H9 (cell line): ENCODE measurements around the gene NMS. TPM values are rescaled to one million over a fixed set of nuclear protein-coding genes. Genes with fewer than 3 reads are reported as not detected.

ENCODE experiments used
- DNase-seq: peaks from one replicate; pipeline ENCODE4 v3.0.0-alpha.2; 2017
- H2AFZ ChIP-seq: one replicate; pipeline ENCODE4 v1.6.1; 2013; ENCODE audit warnings: mild to moderate bottlenecking, low read length, control low read depth, moderate library complexity
- H2AK5ac ChIP-seq: 2 replicates; pipeline ENCODE4 v1.6.1; 2013; ENCODE audit warnings: low read length, control low read depth, mixed read lengths; ENCODE audit not compliant: insufficient read length
- H2BK120ac ChIP-seq: one replicate; pipeline ENCODE4 v1.6.1; 2013; ENCODE audit warnings: low read depth, mild to moderate bottlenecking, low read length, control low read depth, inconsistent platforms; ENCODE audit not compliant: poor library complexity, severe bottlenecking
- H2BK12ac ChIP-seq: 2 replicates; pipeline ENCODE4 v1.6.1; 2013; ENCODE audit warnings: low read length, control low read depth, mixed read lengths, low read depth; ENCODE audit not compliant: insufficient read length
- H2BK15ac ChIP-seq: 2 replicates; pipeline ENCODE4 v1.6.1; 2013; ENCODE audit warnings: low read depth, low read length, control low read depth
- H2BK20ac ChIP-seq: one replicate; pipeline ENCODE4 v1.6.1; 2013; ENCODE audit warnings: low read depth, mild to moderate bottlenecking, low read length, control low read depth, inconsistent platforms; ENCODE audit not compliant: poor library complexity, severe bottlenecking
- H2BK5ac ChIP-seq: 2 replicates; pipeline ENCODE4 v1.6.1; 2013; ENCODE audit warnings: low read length, control low read depth, mixed read lengths; ENCODE audit not compliant: insufficient read length
- H3K14ac ChIP-seq: 2 replicates; pipeline ENCODE4 v1.6.1; 2013; ENCODE audit warnings: low read length, control low read depth; ENCODE audit not compliant: insufficient read depth
- H3K18ac ChIP-seq: 2 replicates; pipeline ENCODE4 v1.6.1; 2013; ENCODE audit warnings: low read depth, mild to moderate bottlenecking, mixed read lengths, low read length, control low read depth; ENCODE audit not compliant: insufficient read length
- H3K23ac ChIP-seq: 2 replicates; pipeline ENCODE4 v1.6.1; 2013; ENCODE audit warnings: low read length, control low read depth, mixed read lengths, low read depth; ENCODE audit not compliant: insufficient read length
- H3K23me2 ChIP-seq: 2 replicates; pipeline ENCODE4 v1.6.1; 2013; ENCODE audit warnings: low read depth, mild to moderate bottlenecking, mixed read lengths, low read length, control low read depth; ENCODE audit not compliant: insufficient read length, poor library complexity, severe bottlenecking
- H3K27ac ChIP-seq: 2 replicates; pipeline ENCODE4 v1.5.1; 2013; ENCODE audit warnings: low read length, control low read depth, mixed read lengths, low read depth; ENCODE audit not compliant: insufficient read length
- H3K27me3 ChIP-seq: 2 replicates; pipeline ENCODE4 v1.6.1; 2013; ENCODE audit warnings: low read length, control low read depth, inconsistent platforms; ENCODE audit not compliant: insufficient read depth
- H3K4ac ChIP-seq: 2 replicates; pipeline ENCODE4 v1.6.1; 2013; ENCODE audit warnings: low read depth, mild to moderate bottlenecking, control low read depth, inconsistent platforms, low read length, moderate library complexity
- H3K4me1 ChIP-seq: 2 replicates; pipeline ENCODE4 v1.6.1; 2013; ENCODE audit warnings: low read length, control low read depth, inconsistent platforms; ENCODE audit not compliant: insufficient read depth
- H3K4me2 ChIP-seq: 2 replicates; pipeline ENCODE4 v1.6.1; 2013; ENCODE audit warnings: low read length, control low read depth, mixed read lengths; ENCODE audit not compliant: insufficient read length, insufficient read depth
- H3K56ac ChIP-seq: 2 replicates; pipeline ENCODE4 v1.6.1; 2013; ENCODE audit warnings: low read depth, mild to moderate bottlenecking, mixed read lengths, low read length, control low read depth; ENCODE audit not compliant: insufficient read length
- H3K79me1 ChIP-seq: 2 replicates; pipeline ENCODE4 v1.6.1; 2013; ENCODE audit warnings: low read depth, mild to moderate bottlenecking, moderate library complexity, low read length, control low read depth, inconsistent platforms; ENCODE audit not compliant: insufficient read depth, poor library complexity, severe bottlenecking
- H3K79me2 ChIP-seq: 2 replicates; pipeline ENCODE4 v1.6.1; 2013; ENCODE audit warnings: low read length, control low read depth, inconsistent platforms; ENCODE audit not compliant: insufficient read depth
- H3K9ac ChIP-seq: 2 replicates; pipeline ENCODE4 v1.6.1; 2013; ENCODE audit warnings: low read length, control low read depth, mixed read lengths; ENCODE audit not compliant: insufficient read length; ENCODE audit errors: extremely low read depth
- H3K9me3 ChIP-seq: one replicate; pipeline ENCODE4 v1.6.1; 2013; ENCODE audit warnings: low read depth, low read length, inconsistent platforms; ENCODE audit not compliant: control insufficient read depth
- H3T11ph ChIP-seq: one replicate; pipeline ENCODE4 v1.6.1; 2013; ENCODE audit warnings: mild to moderate bottlenecking, low read length, control low read depth, inconsistent platforms
- H4K20me1 ChIP-seq: one replicate; pipeline ENCODE4 v1.6.1; 2013; ENCODE audit not compliant: control insufficient read depth, insufficient read length, insufficient read depth
- H4K5ac ChIP-seq: 2 replicates; pipeline ENCODE4 v1.6.1; 2013; ENCODE audit warnings: low read depth, mild to moderate bottlenecking, mixed read lengths, low read length, control low read depth; ENCODE audit not compliant: insufficient read length
- H4K8ac ChIP-seq: replicated peaks from 2 replicates; pipeline ENCODE4 v1.6.1; 2013; ENCODE audit warnings: low read length, control low read depth, mixed read lengths, low read depth; ENCODE audit not compliant: insufficient read length
- H4K91ac ChIP-seq: 2 replicates; pipeline ENCODE4 v1.6.1; 2013; ENCODE audit warnings: low read depth, mild to moderate bottlenecking, moderate library complexity, mixed read lengths, low read length, control low read depth; ENCODE audit not compliant: insufficient read length
- H3K27ac Mint-ChIP-seq, 3 experiments: 2 replicates in 2 of 3; 3 replicates in 1 of 3; pipeline ENCODE4 v1.8.0; 2020 to 2021; ENCODE audit warnings: mixed read lengths in 3 of 3, mild to moderate bottlenecking in 1 of 3, moderate library complexity in 1 of 3
- H3K27me3 Mint-ChIP-seq: 2 replicates; pipeline ENCODE4 v1.8.0; 2021; ENCODE audit warnings: low read depth, mild to moderate bottlenecking, moderate library complexity, mixed read lengths
- H3K36me3 Mint-ChIP-seq, 3 experiments: 2 replicates in 2 of 3; 3 replicates in 1 of 3; pipeline ENCODE4 v1.8.0; 2020 to 2021; ENCODE audit warnings: low read depth in 3 of 3, mixed read lengths in 3 of 3; ENCODE audit not compliant: insufficient read depth in 1 of 3
- H3K4me1 Mint-ChIP-seq, 2 experiments: 2 replicates each; pipeline ENCODE4 v1.8.0; 2020; ENCODE audit warnings: mixed read lengths in 2 of 2
- H3K4me3 Mint-ChIP-seq, 2 experiments: 2 replicates in 1 of 2; 3 replicates in 1 of 2; pipeline ENCODE4 v1.8.0; 2020 to 2021; ENCODE audit warnings: mild to moderate bottlenecking in 2 of 2, mixed read lengths in 2 of 2, moderate library complexity in 1 of 2
- H3K9me3 Mint-ChIP-seq, 2 experiments: 2 replicates in 1 of 2; 3 replicates in 1 of 2; pipeline ENCODE4 v1.8.0; 2020; ENCODE audit warnings: mild to moderate bottlenecking in 2 of 2, mixed read lengths in 2 of 2, moderate library complexity in 1 of 2
- WGBS: extraction: QIAGEN DNeasy Blood & Tissue Kit; methylation state at CpG from one replicate; pipeline ENCODE4 v1.1.7; 2013; ENCODE audit warnings: missing lambda C conversion rate, low lambda C conversion rate, mixed read lengths; ENCODE audit not compliant: insufficient read length; ENCODE audit errors: extremely low coverage; 5-methylcytosine and 5-hydroxymethylcytosine counted together
- total RNA-seq: library from RNA; stranded (reverse); gene quantifications from 2 replicates; pipeline ENCODE4 v1.2.1, GENCODE V29; 2021
- TF ChIP-seq, protein P1 (sequence below): fragments of 200-600 bp; sonication (generic); conservative IDR thresholded peaks from 3 replicates; pipeline ENCODE4 v1.8.0; 2021; ENCODE audit warnings: antibody characterized with exemption, mild to moderate bottlenecking

Gene NMS
- total RNA-seq, 1 experiment from 2014 or later, result not detected

DNA sequence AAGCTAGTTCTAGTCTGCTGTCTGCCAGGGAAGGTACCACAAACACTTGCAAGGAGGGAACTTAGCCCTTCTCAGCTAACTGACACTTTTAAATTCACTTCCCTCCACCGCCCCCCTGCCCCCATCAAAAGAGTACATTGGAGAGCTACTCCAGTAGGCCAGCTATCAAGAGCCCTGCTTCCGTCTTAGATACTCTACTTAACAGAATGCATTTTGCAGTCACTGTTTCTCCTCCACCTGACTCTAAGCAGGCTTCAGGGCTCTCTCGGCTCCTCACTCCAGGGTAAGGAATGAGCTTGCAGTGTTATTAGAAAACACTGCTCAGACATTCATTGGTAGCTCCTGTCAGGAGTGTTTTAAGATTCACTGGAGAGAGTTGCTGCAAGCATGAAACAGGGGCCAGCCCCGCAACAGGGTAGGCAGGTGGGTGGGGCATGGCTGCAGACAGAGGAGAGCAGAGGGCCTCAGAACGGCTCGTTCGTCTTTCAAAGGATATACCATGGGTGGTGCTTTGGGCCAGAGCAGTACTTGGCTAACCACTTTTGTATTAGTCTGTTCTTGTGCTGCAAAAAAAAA is 57.2 kb downstream of the NMS start:
- no peak overlapping the region for H3K14ac ChIP-seq
- WGBS, result no CpG with 5 or more reads among the region's 7 CpGs
- H3K27ac ChIP-seq, result no peak overlapping the region
- Mint-ChIP-seq H3K9me3 (peaks cover 0 to 2% of the 10 kb centered on the region in 2 experiments; a peak in 1 of 5 replicates), H3K4me3 (no peak overlapping the region), H3K27ac (peak overlapping the region in 1 of 3 experiments; percentile 25; a peak in 1 of 7 replicates), H3K27me3 (no peaks in the 10 kb centered on the region), H3K36me3 (no peaks in the 10 kb centered on the region), H3K4me1 (peaks cover 4 to 7% of the 10 kb centered on the region in 2 experiments; a peak in 3 of 4 replicates)
- no peak overlapping the region for H2BK120ac ChIP-seq
- no peaks in the 10 kb centered on the region for H4K20me1 ChIP-seq
- no peak overlapping the region for H3T11ph ChIP-seq
- H2BK5ac ChIP-seq, result no peak overlapping the region
- H2AFZ ChIP-seq, result no peak overlapping the region
- no peak overlapping the region for H3K4me2 ChIP-seq
- no peaks in the 10 kb centered on the region for H3K79me2 ChIP-seq
- H4K8ac ChIP-seq, result no peak overlapping the region
- H3K9ac ChIP-seq, result no peak overlapping the region
- H4K5ac ChIP-seq, result no peak overlapping the region
- H3K18ac ChIP-seq, result no peak overlapping the region
- H2BK20ac ChIP-seq, result no peak overlapping the region
- H3K23me2 ChIP-seq, result no peaks in the 10 kb centered on the region
- no peaks in the 10 kb centered on the region for H3K4me1 ChIP-seq
- H3K79me1 ChIP-seq, result no peaks in the 10 kb centered on the region
- H3K56ac ChIP-seq, result no peak overlapping the region
- H2AK5ac ChIP-seq, result no peak overlapping the region
- H4K91ac ChIP-seq, result no peak overlapping the region
- no peak overlapping the region for H3K4ac ChIP-seq
- H2BK15ac ChIP-seq, result no peak overlapping the region
- no peaks in the 10 kb centered on the region for H3K9me3 ChIP-seq
- 0 out of 2 replicates have a peak, but pooled peaks cover 3% of the 10 kb centered on the region for H3K27me3 ChIP-seq
- no peak overlapping the region for H2BK12ac ChIP-seq
- no peak for DNase-seq
- TF ChIP-seq, protein P1, sequence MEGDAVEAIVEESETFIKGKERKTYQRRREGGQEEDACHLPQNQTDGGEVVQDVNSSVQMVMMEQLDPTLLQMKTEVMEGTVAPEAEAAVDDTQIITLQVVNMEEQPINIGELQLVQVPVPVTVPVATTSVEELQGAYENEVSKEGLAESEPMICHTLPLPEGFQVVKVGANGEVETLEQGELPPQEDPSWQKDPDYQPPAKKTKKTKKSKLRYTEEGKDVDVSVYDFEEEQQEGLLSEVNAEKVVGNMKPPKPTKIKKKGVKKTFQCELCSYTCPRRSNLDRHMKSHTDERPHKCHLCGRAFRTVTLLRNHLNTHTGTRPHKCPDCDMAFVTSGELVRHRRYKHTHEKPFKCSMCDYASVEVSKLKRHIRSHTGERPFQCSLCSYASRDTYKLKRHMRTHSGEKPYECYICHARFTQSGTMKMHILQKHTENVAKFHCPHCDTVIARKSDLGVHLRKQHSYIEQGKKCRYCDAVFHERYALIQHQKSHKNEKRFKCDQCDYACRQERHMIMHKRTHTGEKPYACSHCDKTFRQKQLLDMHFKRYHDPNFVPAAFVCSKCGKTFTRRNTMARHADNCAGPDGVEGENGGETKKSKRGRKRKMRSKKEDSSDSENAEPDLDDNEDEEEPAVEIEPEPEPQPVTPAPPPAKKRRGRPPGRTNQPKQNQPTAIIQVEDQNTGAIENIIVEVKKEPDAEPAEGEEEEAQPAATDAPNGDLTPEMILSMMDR, result no peak
- no peak overlapping the region for H3K23ac ChIP-seq
